Suprapubic skin (tissue), 4 donors: ENCODE results near the gene NRG4.

Experiments
- CTCF ChIP-seq, 2 donors: fragments of 200-600 bp in 1 of 2; fragments of 450-650 bp in 1 of 2; sonication (generic) in 1 of 2; IDR thresholded peaks; one replicate each; pipeline ENCODE4 v1.5.1; 2016 to 2019; ENCODE audit warnings: antibody characterized with exemption in 2 of 2, mild to moderate bottlenecking in 1 of 2, moderate library complexity in 1 of 2
- EP300 ChIP-seq: sonication (generic); formaldehyde crosslinking; IDR thresholded peaks from one replicate; pipeline ENCODE4 v1.6.1; 2017; ENCODE audit warnings: antibody characterized with exemption
- POLR2A ChIP-seq, 2 donors: fragments of 450-650 bp; IDR thresholded peaks; one replicate each; pipeline ENCODE4 v1.6.1; 2017; ENCODE audit warnings: antibody characterized with exemption in 2 of 2, mild to moderate bottlenecking in 2 of 2, moderate library complexity in 2 of 2
- POLR2AphosphoS5 ChIP-seq, 3 donors: sonication (generic); formaldehyde crosslinking; IDR thresholded peaks; one replicate each; pipeline ENCODE4 v1.6.1; 2017; ENCODE audit warnings: antibody characterized with exemption in 3 of 3

GRCh38 chr15:76060118-76060989, 48.1 kb upstream of the NRG4 start:
- no peak for TF ChIP-seq POLR2A (IDR thresholded peaks at IDR 0.05)
- no peak for TF ChIP-seq CTCF (IDR thresholded peaks at IDR 0.05)
- no peak for TF ChIP-seq POLR2AphosphoS5 (IDR thresholded peaks at IDR 0.05)
- no peak for TF ChIP-seq EP300
